ENCODE measurements around the gene NKPD1. TPM values are rescaled to one million over a fixed set of nuclear protein-coding genes. Genes with fewer than 3 reads are reported as not detected.

NKPD1 gene
- polyA plus RNA-seq, 1 of the 3 experiments (the other 2 are of a cell fraction), result 0.12 TPM

DNA sequence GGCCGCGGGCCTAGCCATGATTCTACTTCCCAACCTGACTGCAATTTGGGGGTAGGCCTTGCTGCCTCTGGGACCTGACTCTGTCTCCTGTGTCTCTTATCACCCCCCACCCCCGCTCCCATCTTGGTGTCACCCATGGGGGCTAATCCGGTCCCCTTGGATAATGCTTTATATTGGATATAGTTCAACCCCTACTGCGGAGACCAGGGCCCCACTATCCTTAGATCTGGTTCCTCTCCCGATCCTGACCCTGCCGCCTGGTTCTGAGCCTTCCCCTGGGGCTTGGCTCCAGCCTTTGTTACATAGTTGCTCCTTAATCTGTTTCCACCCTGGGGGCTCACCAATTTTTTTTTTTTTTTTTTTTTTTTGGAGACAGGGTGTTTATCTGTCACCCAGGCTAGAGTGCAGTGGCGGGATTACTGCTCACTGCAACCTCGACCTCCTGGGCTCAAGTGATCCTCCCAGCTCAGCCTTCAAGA, 19.1 kb upstream of the NKPD1 start:
- CTCF ChIA-PET, result interaction anchor here (1.0 to 1.7 kb wide), 2 partner anchors 159 kb away, joined by 3 to 6 read pairs; no protein-coding TSS in a partner anchor
- POLR2A ChIA-PET, result no interaction called here
- Histone ChIP-seq H3F3A (replicated peaks; ENCODE audit: insufficient read depth) (peaks cover 9% of the 10 kb centered on the region), H3K9ac (peak overlapping the region; percentile 59), H2AFZ (ENCODE audit: low read depth) (no peak overlapping the region), H3K4me1 (ENCODE audit: control insufficient read depth in 1 of 2, insufficient read depth in 2 of 2, low read depth in 1 of 2, low read length in 1 of 2) (peaks cover 0 to 13% of the 10 kb centered on the region in 2 experiments; a peak in 1 of 4 replicates), H3K27me3 (ENCODE audit: insufficient read depth) (no peaks in the 10 kb centered on the region), H3K4me2 (peak overlapping the region; percentile 99), H3K4me3 (ENCODE audit: low read depth in 2 of 2, low read length in 1 of 2) (peak overlapping the region; percentile 81 to 96), H4K20me1 (ENCODE audit: insufficient read depth) (no peaks in the 10 kb centered on the region), H3K27ac (ENCODE audit: low read depth in 2 of 2, low read length in 1 of 2) (peak overlapping the region in 1 of 2 experiments; percentile 5; a peak in 1 of 4 replicates), H3K9me2 (no peaks in the 10 kb centered on the region), H3K79me2 (ENCODE audit: insufficient read depth) (peaks cover 29% of the 10 kb centered on the region), H3K36me3 (replicated peaks in 1 of 2; ENCODE audit: control insufficient read depth in 1 of 2, insufficient read depth in 2 of 2, low read length in 1 of 2) (peaks cover 0 to 5% of the 10 kb centered on the region in 2 experiments), H3K9me3 (no peaks in the 10 kb centered on the region)
- TF ChIP-seq, protein P1, sequence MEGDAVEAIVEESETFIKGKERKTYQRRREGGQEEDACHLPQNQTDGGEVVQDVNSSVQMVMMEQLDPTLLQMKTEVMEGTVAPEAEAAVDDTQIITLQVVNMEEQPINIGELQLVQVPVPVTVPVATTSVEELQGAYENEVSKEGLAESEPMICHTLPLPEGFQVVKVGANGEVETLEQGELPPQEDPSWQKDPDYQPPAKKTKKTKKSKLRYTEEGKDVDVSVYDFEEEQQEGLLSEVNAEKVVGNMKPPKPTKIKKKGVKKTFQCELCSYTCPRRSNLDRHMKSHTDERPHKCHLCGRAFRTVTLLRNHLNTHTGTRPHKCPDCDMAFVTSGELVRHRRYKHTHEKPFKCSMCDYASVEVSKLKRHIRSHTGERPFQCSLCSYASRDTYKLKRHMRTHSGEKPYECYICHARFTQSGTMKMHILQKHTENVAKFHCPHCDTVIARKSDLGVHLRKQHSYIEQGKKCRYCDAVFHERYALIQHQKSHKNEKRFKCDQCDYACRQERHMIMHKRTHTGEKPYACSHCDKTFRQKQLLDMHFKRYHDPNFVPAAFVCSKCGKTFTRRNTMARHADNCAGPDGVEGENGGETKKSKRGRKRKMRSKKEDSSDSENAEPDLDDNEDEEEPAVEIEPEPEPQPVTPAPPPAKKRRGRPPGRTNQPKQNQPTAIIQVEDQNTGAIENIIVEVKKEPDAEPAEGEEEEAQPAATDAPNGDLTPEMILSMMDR (IDR thresholded peaks at IDR 0.05), result no peak
- TF ChIP-seq RCOR1 (IDR thresholded peaks at IDR 0.05; ENCODE audit: low read length), result no peak
- TF ChIP-seq ELF1 (IDR thresholded peaks at IDR 0.05), result no peak
- no peak for TF ChIP-seq CHD2 (IDR thresholded peaks at IDR 0.05; ENCODE audit: low read length, partially characterized antibody)
- TF ChIP-seq TEAD4 (IDR thresholded peaks at IDR 0.05; ENCODE audit: borderline replicate concordance, insufficient read depth), result no peak
- TF ChIP-seq GABPA (IDR thresholded peaks at IDR 0.05; ENCODE audit: low read depth), result no peak
- no peak for TF ChIP-seq TCF12 (IDR thresholded peaks at IDR 0.05)
- TF ChIP-seq POLR2AphosphoS5 (IDR thresholded peaks at IDR 0.05; ENCODE audit: low read depth, low read length), result no peak
- TF ChIP-seq RXRA (IDR thresholded peaks at IDR 0.05; ENCODE audit: borderline replicate concordance, low read depth), result no peak
- no peak for TF ChIP-seq FOSL2 (IDR thresholded peaks at IDR 0.05; ENCODE audit: borderline replicate concordance, low read depth)
- TF ChIP-seq, protein P2, sequence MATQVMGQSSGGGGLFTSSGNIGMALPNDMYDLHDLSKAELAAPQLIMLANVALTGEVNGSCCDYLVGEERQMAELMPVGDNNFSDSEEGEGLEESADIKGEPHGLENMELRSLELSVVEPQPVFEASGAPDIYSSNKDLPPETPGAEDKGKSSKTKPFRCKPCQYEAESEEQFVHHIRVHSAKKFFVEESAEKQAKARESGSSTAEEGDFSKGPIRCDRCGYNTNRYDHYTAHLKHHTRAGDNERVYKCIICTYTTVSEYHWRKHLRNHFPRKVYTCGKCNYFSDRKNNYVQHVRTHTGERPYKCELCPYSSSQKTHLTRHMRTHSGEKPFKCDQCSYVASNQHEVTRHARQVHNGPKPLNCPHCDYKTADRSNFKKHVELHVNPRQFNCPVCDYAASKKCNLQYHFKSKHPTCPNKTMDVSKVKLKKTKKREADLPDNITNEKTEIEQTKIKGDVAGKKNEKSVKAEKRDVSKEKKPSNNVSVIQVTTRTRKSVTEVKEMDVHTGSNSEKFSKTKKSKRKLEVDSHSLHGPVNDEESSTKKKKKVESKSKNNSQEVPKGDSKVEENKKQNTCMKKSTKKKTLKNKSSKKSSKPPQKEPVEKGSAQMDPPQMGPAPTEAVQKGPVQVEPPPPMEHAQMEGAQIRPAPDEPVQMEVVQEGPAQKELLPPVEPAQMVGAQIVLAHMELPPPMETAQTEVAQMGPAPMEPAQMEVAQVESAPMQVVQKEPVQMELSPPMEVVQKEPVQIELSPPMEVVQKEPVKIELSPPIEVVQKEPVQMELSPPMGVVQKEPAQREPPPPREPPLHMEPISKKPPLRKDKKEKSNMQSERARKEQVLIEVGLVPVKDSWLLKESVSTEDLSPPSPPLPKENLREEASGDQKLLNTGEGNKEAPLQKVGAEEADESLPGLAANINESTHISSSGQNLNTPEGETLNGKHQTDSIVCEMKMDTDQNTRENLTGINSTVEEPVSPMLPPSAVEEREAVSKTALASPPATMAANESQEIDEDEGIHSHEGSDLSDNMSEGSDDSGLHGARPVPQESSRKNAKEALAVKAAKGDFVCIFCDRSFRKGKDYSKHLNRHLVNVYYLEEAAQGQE (IDR thresholded peaks at IDR 0.05; ENCODE audit: low read depth, low read length), result no peak
- TF ChIP-seq, protein P3, sequence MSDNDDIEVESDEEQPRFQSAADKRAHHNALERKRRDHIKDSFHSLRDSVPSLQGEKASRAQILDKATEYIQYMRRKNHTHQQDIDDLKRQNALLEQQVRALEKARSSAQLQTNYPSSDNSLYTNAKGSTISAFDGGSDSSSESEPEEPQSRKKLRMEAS (IDR thresholded peaks at IDR 0.05; ENCODE audit: low read depth), result no peak
- no peak for TF ChIP-seq JUND (IDR thresholded peaks at IDR 0.05)
- no peak for TF ChIP-seq EZH2phosphoT487 (IDR thresholded peaks at IDR 0.05; ENCODE audit: borderline replicate concordance, low read depth)
- TF ChIP-seq, protein P4, sequence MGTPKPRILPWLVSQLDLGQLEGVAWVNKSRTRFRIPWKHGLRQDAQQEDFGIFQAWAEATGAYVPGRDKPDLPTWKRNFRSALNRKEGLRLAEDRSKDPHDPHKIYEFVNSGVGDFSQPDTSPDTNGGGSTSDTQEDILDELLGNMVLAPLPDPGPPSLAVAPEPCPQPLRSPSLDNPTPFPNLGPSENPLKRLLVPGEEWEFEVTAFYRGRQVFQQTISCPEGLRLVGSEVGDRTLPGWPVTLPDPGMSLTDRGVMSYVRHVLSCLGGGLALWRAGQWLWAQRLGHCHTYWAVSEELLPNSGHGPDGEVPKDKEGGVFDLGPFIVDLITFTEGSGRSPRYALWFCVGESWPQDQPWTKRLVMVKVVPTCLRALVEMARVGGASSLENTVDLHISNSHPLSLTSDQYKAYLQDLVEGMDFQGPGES (IDR thresholded peaks at IDR 0.05; ENCODE audit: low read depth, low read length), result no peak
- no peak for TF ChIP-seq FOXM1 (IDR thresholded peaks at IDR 0.05; ENCODE audit: low read depth)
- WGBS (ENCODE audit: low lambda C conversion rate), result 61% methylated on average over 9 of the region's 9 CpGs
- no peak for DNase-seq
